Liver (tissue), 3 donors: ENCODE measurements around the gene POU5F1.

Experiments used
- ATF3 ChIP-seq: IDR thresholded peaks from 2 replicates; pipeline ENCODE4 v1.6.1; 2016; ENCODE audit warnings: antibody characterized with exemption
- CTCF ChIP-seq: fragments of 150-350 bp; IDR thresholded peaks from 2 replicates; pipeline ENCODE4 v1.5.1; 2017; ENCODE audit warnings: improper control_type of control experiment, low read depth, low read length; ENCODE audit not compliant: missing input control
- FOXA1 ChIP-seq: IDR thresholded peaks from 2 replicates; pipeline ENCODE4 v1.6.1; 2016; ENCODE audit warnings: antibody characterized with exemption
- GABPA ChIP-seq, 2 donors: IDR thresholded peaks in 1 of 2; conservative IDR thresholded peaks in 1 of 2; 2 replicates each; pipeline ENCODE4 v1.6.1; 2016; ENCODE audit warnings: antibody characterized with exemption in 2 of 2, mild to moderate bottlenecking in 1 of 2, moderate library complexity in 1 of 2
- MAX ChIP-seq: IDR thresholded peaks from 2 replicates; pipeline ENCODE4 v1.6.1; 2016; ENCODE audit warnings: antibody characterized with exemption
- RAD21 ChIP-seq, 2 donors: IDR thresholded peaks; 2 replicates each; pipeline ENCODE4 v1.6.1; 2016; ENCODE audit warnings: antibody characterized with exemption in 2 of 2, mild to moderate bottlenecking in 2 of 2
- REST ChIP-seq: IDR thresholded peaks from 2 replicates; pipeline ENCODE4 v1.6.1; 2016; ENCODE audit warnings: antibody characterized with exemption, mild to moderate bottlenecking
- SP1 ChIP-seq: IDR thresholded peaks from 2 replicates; pipeline ENCODE4 v1.6.1; 2018; ENCODE audit warnings: antibody characterized with exemption, mild to moderate bottlenecking
- YY1 ChIP-seq: IDR thresholded peaks from 2 replicates; pipeline ENCODE4 v1.6.1; 2016; ENCODE audit warnings: antibody characterized with exemption, mild to moderate bottlenecking
- ZBTB33 ChIP-seq: IDR thresholded peaks from 2 replicates; pipeline ENCODE4 v1.6.1; 2016; ENCODE audit warnings: antibody characterized with exemption
- donor health status: healthy.
- donor health status: healthy.

- TF ChIP-seq CTCF (no peak), YY1 (no peak), SP1 (no peak), GABPA (IDR thresholded peaks at IDR 0.05 in 1 of 2, conservative IDR thresholded peaks at IDR 0.05 in 1 of 2) (no peak), RAD21 (IDR thresholded peaks at IDR 0.05) (no peak), FOXA1 (no peak), MAX (no peak), ZBTB33 (no peak), REST (no peak), ATF3 (no peak)
Measured at GRCh38 chr6:31175971-31176370, 5.5 kb upstream of the POU5F1 start.
